ENCODE results near the gene KRTAP5-2.

Gene KRTAP5-2

GRCh38 chr11:1567052-1567720, 30.9 kb downstream of the KRTAP5-2 start:
- no peak for DNase-seq

DNA sequence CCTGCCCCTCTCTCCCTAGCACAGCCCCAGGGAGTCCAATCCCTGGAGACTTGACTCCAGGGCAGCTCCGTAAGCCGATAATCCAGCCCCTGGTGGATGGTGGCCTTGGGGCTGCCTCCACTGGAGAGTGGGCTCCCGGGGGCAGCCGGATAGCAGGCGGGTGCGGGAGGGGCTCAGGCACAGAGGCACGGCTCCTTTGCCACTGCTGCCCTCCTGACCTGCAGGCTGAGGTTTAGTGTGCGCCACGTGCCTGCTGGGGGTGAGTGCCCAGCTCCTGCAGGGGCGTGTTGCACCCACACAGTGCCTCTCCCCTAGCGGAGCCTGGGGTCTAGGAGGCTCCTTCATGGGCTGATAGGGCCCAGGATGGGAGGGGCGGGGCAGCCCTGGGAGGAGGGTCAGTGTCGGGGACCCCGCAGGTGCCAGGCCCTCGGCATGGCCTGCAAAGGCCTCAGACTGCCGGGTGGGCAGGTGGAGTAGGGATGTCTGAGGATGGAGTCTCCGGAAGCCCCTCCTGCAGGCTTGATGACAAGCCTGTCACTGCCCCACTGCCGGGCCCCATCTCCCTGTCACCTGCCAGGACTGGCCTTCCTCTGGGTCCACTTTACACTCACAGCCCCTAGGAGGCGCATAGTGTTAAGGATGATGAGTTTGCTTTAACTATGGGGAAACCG, 31.6 kb downstream of the KRTAP5-2 start:
- no peak for DNase-seq

DNA sequence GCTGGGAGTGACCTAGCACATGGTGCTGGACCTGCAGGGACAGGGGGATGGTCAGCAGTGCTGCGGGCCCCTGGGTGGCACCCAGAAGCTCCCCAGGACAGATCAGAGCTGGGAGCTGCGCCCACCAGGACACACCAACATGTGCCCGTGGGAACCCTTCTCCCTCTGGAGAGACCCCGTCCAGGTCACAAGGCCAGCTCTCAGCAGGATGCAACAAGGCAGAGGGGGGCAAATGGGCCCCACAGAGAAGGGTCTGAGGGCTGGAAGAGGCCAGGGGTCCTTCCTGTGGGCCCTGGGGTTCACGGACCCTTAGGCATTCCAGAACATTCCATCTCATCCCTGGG, 32.2 kb downstream of the KRTAP5-2 start:
- no peak for DNase-seq

- DNase-seq: no peak
Measured at GRCh38 chr11:1565173-1565903, 32.8 kb downstream of the KRTAP5-2 start.

DNA sequence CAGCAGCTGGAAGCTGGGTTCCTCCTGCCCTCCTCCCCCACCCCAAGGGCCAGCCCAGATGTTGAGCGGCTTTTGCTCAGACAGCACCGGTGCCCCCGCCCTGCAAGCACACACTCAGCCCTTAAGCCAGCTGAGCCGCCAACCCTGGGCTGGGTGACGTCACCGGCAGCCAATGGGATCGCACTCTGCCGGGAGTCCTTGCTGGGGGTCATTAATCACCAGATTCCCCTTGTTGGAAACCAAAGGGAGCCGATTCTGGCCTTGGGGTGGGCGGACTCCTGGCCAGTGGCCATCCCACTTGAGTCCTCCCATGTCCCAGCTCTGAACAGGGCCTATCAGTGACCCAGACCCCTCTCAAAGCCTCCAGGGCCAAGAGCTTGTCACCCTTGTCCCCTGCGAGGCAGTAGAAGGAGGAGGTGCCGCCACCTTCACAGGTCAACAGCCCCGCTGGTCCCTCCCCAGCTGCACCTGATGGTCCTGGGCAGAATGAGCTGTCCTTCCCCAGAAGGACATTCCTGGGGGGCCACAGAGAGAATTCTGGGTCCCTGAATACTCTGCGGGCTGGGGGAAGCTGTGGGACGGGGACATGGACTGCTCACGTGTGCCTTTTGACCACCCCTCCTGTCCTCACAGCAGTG, 33.4 kb downstream of the KRTAP5-2 start:
- peak in 9 of 14 donors; percentile 35 to 74 (median 56) for DNase-seq

DNA sequence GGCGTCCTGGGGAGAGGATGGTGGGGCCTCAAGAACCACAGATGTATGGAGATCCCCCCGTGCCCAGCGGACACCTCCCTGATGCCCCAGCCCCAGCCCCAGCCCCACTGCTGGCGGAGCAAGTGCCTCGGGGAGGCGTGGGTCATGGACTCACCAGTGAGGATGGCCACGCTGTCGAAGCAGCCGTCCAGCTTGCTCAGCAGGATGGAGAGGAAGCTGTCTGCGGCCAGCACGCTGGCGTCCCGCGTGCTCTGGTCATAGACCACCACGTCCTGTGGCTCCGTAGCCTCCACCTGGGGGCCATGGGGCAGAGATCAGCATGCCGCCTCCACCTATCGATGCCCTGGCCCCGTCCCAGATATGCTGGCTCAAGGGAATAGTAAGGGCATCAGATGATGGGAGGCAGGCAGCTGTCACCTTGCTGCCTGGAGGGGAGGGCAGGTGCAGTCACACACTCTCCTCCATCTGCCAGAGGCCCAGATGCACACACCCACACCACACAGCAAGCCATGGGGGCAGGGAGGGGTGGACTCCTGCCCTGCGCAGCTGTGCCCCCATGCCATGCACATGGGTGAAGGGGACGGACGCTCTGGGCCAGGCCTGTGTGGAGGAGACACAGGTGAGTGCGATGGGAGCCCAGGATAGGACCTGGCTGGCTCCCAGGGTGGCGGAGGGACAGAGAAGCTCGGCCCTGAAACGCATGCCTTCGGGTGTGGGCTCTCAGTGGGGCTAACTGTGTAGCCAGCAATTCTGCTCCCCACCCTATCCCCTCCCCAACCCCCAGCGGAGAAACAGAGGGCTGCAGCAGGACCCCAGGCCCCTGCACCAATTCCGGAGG, 34.2 kb downstream of the KRTAP5-2 start:
- no peak for DNase-seq

DNA sequence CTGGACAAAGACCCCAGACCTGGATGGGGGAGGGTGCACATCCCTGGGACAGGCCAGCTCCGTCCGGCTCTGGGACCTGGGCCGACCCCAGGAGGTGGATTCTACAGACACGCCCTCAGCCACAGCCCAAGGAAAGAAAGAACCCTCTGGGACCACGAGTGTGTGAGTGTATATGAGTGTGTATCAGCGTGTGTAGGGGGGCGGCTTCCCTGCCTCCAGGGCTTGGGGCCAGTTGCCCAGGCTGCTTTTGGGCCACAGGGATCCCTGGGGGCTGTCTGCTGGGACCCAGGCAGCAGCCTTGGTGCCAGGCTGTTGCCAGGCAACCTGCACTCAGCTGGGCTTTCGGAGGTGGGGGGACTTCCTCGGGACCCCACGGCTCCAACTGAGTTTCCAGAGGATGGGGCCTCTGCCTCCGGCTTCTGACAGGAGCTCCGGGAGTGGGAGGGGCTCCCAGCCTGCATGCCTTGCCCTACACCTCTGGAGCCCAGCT, 34.9 kb downstream of the KRTAP5-2 start:
- DNase-seq: no peak

DNA sequence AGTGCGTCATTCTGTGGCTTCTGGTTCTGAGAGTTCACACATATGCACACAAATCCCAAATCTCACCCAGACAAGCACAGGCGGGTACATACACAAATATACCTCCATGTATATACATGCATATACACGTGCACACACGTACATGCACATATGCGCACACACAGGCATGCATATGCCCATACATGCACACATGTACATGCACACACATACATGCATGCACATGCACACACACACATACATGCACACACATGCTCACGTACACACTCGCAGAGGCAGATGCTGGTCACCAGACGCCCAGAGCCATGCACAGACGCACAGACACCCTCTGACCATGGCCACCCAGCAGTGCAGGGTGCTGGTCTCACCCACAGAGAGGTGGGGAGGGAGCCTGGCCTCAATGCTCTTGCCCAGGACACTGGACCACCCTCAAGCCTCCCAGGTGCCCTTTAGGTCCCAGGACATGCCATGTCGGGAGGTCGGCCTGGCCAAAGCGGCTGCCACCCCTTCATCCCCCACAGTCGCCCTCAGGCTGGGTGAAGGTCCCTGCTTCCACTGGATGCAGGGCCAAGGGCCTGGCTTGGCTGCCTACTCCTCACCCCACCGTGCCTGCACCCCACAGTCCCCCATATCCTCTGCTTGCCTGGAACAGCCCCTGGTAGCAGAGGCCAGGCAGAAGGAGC, 35.5 kb downstream of the KRTAP5-2 start:
- DNase-seq: no peak

DNA sequence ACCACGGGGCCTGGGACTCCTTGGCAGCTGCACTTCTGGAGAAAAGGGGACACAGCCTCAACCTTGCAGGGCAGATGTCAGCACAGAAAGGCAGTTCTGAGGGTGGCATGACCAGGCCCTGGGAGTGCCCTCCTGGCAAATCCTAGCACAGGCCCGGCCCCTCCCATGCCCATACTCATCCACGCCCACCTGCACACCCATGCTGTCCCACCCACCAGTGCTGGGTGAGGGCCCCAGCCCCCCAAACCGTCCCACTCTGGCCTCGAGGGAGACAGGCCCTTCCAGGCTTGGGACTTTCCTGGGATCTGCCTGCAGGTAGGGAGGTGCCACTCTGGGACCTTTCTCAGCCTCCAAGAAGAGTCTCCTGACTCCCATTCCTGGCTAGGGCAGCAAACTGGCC, 36.1 kb downstream of the KRTAP5-2 start:
- no peak for DNase-seq

- no peak for DNase-seq
Measured at GRCh38 chr11:1561266-1561665, 36.8 kb downstream of the KRTAP5-2 start.

GRCh38 chr11:1560649-1561251, 37.3 kb downstream of the KRTAP5-2 start:
- DNase-seq: no peak

DNA sequence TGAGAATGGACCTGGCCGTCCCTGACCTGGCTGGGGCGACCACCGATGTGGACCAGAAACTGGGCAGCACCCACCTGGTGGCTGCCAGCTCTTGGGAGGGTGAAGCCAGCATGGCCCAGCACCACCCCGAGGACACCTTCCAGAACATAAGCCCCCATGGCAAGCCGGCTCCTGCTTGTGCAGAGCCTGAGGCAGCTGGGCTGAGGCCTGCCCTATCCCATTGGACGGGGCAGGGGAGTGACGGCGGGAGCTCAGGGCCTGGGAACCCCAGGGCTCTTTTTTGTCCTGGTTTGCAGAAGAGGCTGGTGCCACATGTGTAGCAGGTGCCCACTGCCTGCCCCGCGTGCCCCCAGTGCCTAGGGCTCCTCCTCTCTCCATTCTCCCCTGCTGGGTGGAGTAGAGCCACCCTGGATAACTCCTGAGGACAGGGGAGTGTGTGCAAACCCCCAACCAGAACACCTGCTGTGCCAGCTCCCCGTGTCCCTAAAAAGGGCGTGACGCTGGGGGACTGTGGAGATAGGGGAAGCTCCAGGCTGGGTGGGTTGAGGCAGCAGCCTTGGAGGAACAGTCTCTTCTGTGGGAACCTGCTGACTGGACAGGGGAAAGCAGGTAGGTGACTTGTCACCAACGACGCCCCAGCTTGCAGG, 38.0 kb downstream of the KRTAP5-2 start:
- DNase-seq: no peak

- DNase-seq: peak in 13 of 14 donors; percentile 44 to 98 (median 88)
Measured at GRCh38 chr11:1559111-1559951, 38.8 kb downstream of the KRTAP5-2 start.

GRCh38 chr11:1558775-1559110, 39.4 kb downstream of the KRTAP5-2 start:
- DNase-seq: peak in 1 of 14 donors; percentile 63

DNA sequence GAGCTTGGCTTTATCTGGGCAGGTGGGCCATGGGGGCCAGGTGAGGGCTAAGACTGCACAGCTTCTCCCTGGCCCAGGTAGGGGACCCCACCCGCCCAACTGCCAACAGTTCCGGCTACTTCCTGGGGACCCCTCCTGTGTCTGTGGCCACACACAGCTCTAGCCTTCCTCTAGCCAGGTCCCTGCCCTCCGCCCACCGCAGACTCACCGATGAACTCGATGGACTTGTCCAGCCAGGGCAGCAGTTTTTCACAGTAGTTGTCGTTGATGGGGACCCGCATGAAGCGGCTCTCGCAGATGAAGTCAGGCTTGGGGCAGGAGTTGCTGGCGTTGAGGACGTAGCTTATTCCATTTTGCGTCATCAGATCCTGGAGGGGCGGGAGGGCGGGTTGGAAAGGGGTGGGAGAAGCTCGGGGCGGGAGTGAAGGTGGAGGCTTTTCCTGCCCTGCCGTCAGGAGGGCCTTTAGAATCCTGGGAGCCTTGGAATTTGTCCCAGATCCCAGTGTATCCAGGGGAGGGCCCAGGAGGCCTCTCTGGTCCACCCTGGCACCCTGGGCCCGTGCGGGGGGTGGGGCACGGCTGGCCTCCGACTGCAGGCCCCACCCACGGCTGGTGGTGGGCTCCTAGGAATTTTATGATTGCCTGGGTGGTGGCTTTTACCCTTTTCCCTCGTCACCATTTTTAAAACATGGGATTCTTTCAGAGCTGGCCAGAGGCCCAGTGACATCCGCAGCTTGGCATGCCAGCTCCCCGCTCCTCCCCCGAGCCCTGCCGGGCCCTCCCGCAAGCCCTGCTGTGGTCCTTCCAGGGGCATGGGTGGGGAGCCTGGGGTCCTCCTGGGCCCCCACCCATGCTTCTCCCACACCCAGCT, 40.0 kb downstream of the KRTAP5-2 start:
- peak in 6 of 14 donors; percentile 33 to 69 (median 52) for DNase-seq

- no peak for DNase-seq
Measured at GRCh38 chr11:1557051-1557884, 40.8 kb downstream of the KRTAP5-2 start.

GRCh38 chr11:1556278-1556902, 41.7 kb downstream of the KRTAP5-2 start:
- no peak for DNase-seq
